G401 (cell line): ENCODE results near the gene GPR153. TPM values are rescaled to one million over a fixed set of nuclear protein-coding genes. Genes with fewer than 3 reads are reported as not detected.

Experiments
- total RNA-seq: library from RNA; depleted of rRNA; stranded (reverse); fragments of >200 nt; shearing (Covaris generic); gene quantifications from 2 replicates; pipeline ENCODE4 v1.2.3, GENCODE V29; 2014; rRNA removed

Gene GPR153
- total RNA-seq, 1 experiment from 2014 or later = 4.5 TPM

Other genes starting within 250 kb of the GPR153 start
- gene KCNAB2, start 215.2 kb downstream of the GPR153 start, total RNA-seq = 0.71 and 1.8 TPM in 2 replicates
- 12.0 and 13.5 TPM in 2 replicates for gene CHD5, start 80.8 kb downstream of the GPR153 start, total RNA-seq
- 286 and 296 TPM in 2 replicates for gene RPL22, start 61.5 kb downstream of the GPR153 start, total RNA-seq
- 0.44 and 5.1 TPM in 2 replicates for gene RNF207, start 55.0 kb downstream of the GPR153 start, total RNA-seq
- gene ICMT, start 25.1 kb downstream of the GPR153 start, total RNA-seq = 93.8 and 107 TPM in 2 replicates
- not detected in 2 replicates for gene HES3, start 16.9 kb downstream of the GPR153 start, total RNA-seq
- 94.4 and 99.2 TPM in 2 replicates for gene ACOT7, start 132.7 kb upstream of the GPR153 start, total RNA-seq
- 1.6 and 3.1 TPM in 2 replicates for gene HES2, start 158.8 kb upstream of the GPR153 start, total RNA-seq
- 0.07 TPM in 1 of 2 replicates, not detected in the other for gene ESPN, start 163.7 kb upstream of the GPR153 start, total RNA-seq
- gene TNFRSF25, start 205.1 kb upstream of the GPR153 start, total RNA-seq = 4.9 and 6.1 TPM in 2 replicates
- gene PLEKHG5, start 230.6 kb upstream of the GPR153 start, total RNA-seq = 8.2 and 8.6 TPM in 2 replicates